ENCODE results near the gene SLC2A5. TPM values are rescaled to one million over a fixed set of nuclear protein-coding genes. Genes with fewer than 3 reads are reported as not detected.
"Not testable (repeated sequence)": the region's sequence is repeated elsewhere in the genome, so short reads cannot be mapped to it uniquely, and the experiment has no call there.

The SLC2A5 gene
- total RNA-seq, 1 donor from 2014 or later: 0.82 TPM

GRCh38 chr1:9039761-9040658, 29.4 kb downstream of the SLC2A5 start:
- FAIRE-seq (no peak), DNase-seq (ENCODE audit: low spot score in 2 of 2) (no peak)

GRCh38 chr1:9038881-9039760, 30.3 kb downstream of the SLC2A5 start:
- FAIRE-seq: no peak

GRCh38 chr1:9038338-9038650, 31.1 kb downstream of the SLC2A5 start:
- FAIRE-seq: no peak
- no peak for DNase-seq (ENCODE audit: low spot score in 2 of 2)

More at GRCh38 chr1:9038881-9039760, 30.3 kb downstream of the SLC2A5 start:
- no peak for DNase-seq (ENCODE audit: low spot score in 2 of 2)

GRCh38 chr1:9037476-9038337, 31.7 kb downstream of the SLC2A5 start:
- FAIRE-seq: no peak
- no peak for DNase-seq (ENCODE audit: low spot score in 2 of 2)

GRCh38 chr1:9035226-9035625, 34.2 kb downstream of the SLC2A5 start:
- no peak for FAIRE-seq
- no peak for DNase-seq (ENCODE audit: low spot score in 2 of 2)

GRCh38 chr1:9033363-9033762, 36.1 kb downstream of the SLC2A5 start:
- FAIRE-seq: no peak

GRCh38 chr1:9031484-9032259, 37.8 kb downstream of the SLC2A5 start:
- DNase-seq (ENCODE audit: low spot score in 2 of 2) (no peak), FAIRE-seq (no peak)

More at GRCh38 chr1:9033363-9033762, 36.1 kb downstream of the SLC2A5 start:
- no peak for DNase-seq (ENCODE audit: low spot score in 2 of 2)

GRCh38 chr1:9031077-9031476, 38.4 kb downstream of the SLC2A5 start:
- not testable (repeated sequence) for DNase-seq (ENCODE audit: low spot score in 2 of 2); FAIRE-seq

GRCh38 chr1:9028921-9029705, 40.3 kb downstream of the SLC2A5 start:
- DNase-seq (ENCODE audit: low spot score in 2 of 2) (no peak), FAIRE-seq (no peak)

DNA sequence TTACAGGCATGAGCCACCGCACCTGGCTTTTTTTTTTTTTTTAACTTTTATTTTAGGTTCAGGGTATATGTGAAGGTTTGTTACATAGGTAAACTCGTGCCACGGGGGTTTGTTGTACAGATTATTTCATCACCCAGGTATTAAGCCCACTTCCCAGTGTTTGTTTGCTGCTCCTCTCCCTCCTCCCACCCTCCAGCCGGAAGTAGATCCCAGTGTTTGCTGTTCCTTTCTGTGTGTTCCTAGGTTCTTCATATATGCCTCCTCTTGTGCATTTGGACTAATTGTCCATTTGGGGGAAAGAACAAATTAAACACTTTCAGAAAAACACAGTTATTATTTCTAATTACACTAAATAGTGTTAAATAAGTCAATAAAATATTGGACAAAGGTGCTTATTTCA, 42.1 kb downstream of the SLC2A5 start:
- FAIRE-seq (no peak), DNase-seq (ENCODE audit: low spot score in 2 of 2) (no peak)

DNA sequence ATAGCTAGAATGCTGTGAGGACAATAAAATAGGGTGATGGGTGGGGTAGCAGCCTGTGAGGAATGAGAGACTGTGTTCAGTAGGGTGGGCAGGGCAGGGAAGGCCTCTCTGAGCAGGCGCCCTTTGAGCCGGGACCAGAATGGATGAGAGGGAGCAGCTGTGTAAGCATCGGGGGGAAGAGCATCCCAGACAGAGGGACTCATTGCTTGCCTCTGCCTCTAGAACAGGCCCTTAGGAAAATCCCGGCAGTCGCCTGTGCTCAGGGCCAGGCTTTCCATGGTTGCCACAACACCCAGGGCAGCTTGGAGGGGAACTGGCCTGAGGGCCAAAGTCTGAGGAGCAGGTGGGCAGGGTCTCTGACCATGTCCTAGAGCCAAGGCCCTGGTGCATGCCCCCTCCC, 44.0 kb downstream of the SLC2A5 start:
- DNase-seq (ENCODE audit: low spot score in 2 of 2) (no peak), FAIRE-seq (no peak)

- no peak for DNase-seq (ENCODE audit: low spot score in 2 of 2)
- FAIRE-seq: no peak
Measured at GRCh38 chr1:9024837-9025236, 44.6 kb downstream of the SLC2A5 start.

DNA sequence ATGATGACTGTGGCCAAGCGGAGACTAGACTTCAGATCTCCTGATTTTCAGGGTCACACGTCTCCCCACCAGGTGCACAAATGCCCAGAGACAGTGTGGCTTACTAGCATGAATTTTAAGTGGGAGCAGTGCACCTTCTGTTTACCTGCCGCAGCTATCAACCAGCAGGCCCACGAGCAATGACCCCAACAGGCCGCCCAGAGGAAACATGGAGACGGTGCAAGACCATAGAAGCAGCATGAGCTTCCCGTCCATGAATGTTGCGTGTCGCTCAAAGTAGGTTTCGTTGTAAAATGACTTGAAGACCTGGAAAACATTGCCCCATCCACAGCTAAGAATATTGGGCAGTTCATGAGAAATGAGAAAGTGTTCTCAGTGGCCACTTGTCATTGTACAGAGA, 46.7 kb downstream of the SLC2A5 start:
- FAIRE-seq: no peak
- DNase-seq (ENCODE audit: low spot score in 2 of 2): no peak

GRCh38 chr1:9022026-9022738, 47.3 kb downstream of the SLC2A5 start:
- not testable (repeated sequence) for FAIRE-seq

DNA sequence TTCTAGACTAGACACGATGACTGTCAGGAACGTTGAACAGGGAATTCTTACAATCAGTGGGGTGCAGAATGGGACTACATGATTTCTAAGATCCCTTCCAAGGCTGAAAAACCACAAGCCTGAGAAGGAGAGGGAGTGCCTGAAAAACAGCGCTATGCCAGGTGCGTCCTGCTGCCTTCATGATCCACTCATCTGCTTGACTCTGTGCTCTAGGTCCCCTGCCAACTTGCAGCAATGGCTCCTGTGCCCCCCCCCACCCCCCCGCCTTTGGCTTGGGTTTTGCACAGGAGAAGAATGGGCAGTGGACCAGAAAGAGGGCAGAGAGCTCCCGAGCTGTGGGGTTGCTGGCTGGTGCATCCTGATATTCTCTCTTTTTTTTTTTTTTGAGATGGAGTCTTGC, 49.1 kb downstream of the SLC2A5 start:
- DNase-seq (ENCODE audit: low spot score in 2 of 2) (no peak), FAIRE-seq (no peak)

More at GRCh38 chr1:9022026-9022738, 47.3 kb downstream of the SLC2A5 start:
- DNase-seq (ENCODE audit: low spot score in 2 of 2): not testable (repeated sequence)

DNA sequence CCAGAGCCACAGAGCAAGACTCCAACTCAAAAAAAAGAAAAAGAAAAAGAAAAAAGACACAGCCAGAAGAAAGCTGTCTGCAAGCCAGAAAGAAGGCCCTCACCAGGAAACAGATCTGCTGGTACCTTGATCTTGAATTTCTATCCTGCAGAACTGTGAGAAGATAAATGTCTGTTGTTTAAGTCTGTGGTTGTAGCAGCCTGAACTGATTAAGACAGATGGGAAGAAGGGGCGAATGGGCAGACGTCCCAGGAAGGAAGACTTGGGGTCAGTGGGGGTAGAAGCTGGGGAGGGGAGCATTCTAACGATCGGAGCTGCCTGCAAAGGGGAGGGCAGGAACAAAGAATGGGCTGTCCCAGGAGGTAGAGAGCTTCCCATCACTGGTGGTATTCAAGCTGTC, 49.5 kb downstream of the SLC2A5 start:
- DNase-seq (ENCODE audit: low spot score in 2 of 2) (no peak), FAIRE-seq (no peak)

DNA sequence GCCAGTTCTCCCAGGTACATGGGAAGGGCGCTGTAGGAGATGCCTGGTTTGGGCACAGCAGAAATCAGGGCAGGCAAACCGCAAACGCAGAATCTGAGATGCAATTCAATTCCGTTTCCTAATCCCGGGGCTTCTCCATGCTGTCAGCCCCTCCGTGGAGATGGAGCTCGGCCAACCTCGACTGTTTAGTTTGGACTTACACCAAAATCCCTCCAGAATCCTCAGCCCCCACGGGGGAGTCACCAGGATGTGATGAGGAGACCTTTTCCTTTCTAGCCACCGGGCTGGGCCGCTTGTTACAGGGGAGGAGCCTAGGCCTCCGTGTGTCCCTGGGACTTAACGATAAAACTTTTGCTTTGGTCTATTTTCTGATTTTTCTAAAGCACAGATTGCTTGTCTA, 51.1 kb downstream of the SLC2A5 start:
- DNase-seq (ENCODE audit: low spot score in 2 of 2): no peak

GRCh38 chr1:9016455-9016854, 53.0 kb downstream of the SLC2A5 start:
- FAIRE-seq (no peak), DNase-seq (ENCODE audit: low spot score in 2 of 2) (no peak)

More for the DNA sequence above, 51.1 kb downstream of the SLC2A5 start:
- no peak for FAIRE-seq
